ENCODE data around the gene SLCO1B3.

- no peak for TF ChIP-seq POLR2AphosphoS5 (IDR thresholded peaks at IDR 0.05)
- TF ChIP-seq CTCF (IDR thresholded peaks at IDR 0.05): peak; percentile 11 to 31 (median 17)
- no peak for TF ChIP-seq POLR2A (IDR thresholded peaks at IDR 0.05)
These were observed 136.2 kb downstream of the SLCO1B3 start for GRCh38 chr12:20946732-20947131.
